Tibial artery (tissue), 4 donors: Measurements from ENCODE around the gene TUNAR.

Experiments used
- DNase-seq, 2 donors: peaks; one replicate each; pipeline ENCODE4 v3.0.0-alpha.2; 2019
- H3K27ac ChIP-seq, 2 donors: fragments of 200-600 bp; sonication (generic) in 1 of 2; 1 replicate in 1 of 2; 2 replicates in 1 of 2; pipeline ENCODE4 v1.5.1; 2018 to 2019; ENCODE audit warnings: mild to moderate bottlenecking in 1 of 2
- H3K27me3 ChIP-seq, 2 donors: fragments of 200-600 bp; sonication (generic) in 1 of 2; one replicate each; pipeline versions ENCODE4 v1.5.1 to v1.6.0; 2016 to 2019
- H3K36me3 ChIP-seq, 3 donors: fragments of 200-600 bp; sonication (generic) in 2 of 3; one replicate each; pipeline ENCODE4 v1.5.1; 2016 to 2019; ENCODE audit warnings: mild to moderate bottlenecking in 2 of 3
- H3K4me1 ChIP-seq, 4 donors: fragments of 200-600 bp; sonication (generic) in 2 of 4; 1 replicate in 3 of 4; 2 replicates in 1 of 4; pipeline ENCODE4 v1.5.1; 2016 to 2019
- H3K4me3 ChIP-seq, 2 donors: fragments of 200-600 bp; sonication (generic) in 1 of 2; 1 replicate in 1 of 2; 2 replicates in 1 of 2; pipeline ENCODE4 v1.5.1; 2018 to 2019; ENCODE audit warnings: mild to moderate bottlenecking in 2 of 2
- H3K9me3 ChIP-seq, 3 donors: fragments of 200-600 bp; sonication (generic) in 1 of 3; one replicate each; pipeline ENCODE4 v1.5.1; 2016 to 2019
- CTCF ChIP-seq, 2 experiments: fragments of 200-600 bp in 1 of 2; fragments of 450-650 bp in 1 of 2; IDR thresholded peaks; one replicate each; pipeline ENCODE4 v1.5.1; 2017 to 2019; ENCODE audit warnings: antibody characterized with exemption in 2 of 2, mild to moderate bottlenecking in 1 of 2, moderate library complexity in 1 of 2
- intact Hi-C: fragments of 100-400 bp; cut with DNase I; formaldehyde crosslinking; loops from one replicate; pipeline ENCODE4 v1.15.0; 2023; ENCODE audit warnings: low total_unique reads

The TUNAR gene

GRCh38 chr14:95946867-95947266 is 70.2 kb downstream of the TUNAR start:
- H3K36me3 ChIP-seq, result no peaks in the 10 kb centered on the region
- DNase-seq, result no peak
- H3K27ac ChIP-seq, result no peak overlapping the region
- H3K9me3 ChIP-seq, result peaks cover 0 to 6% (median 0%) of the 10 kb centered on the region in 3 donors
- no peaks in the 10 kb centered on the region for H3K4me1 ChIP-seq
- TF ChIP-seq CTCF (IDR thresholded peaks at IDR 0.05), result no peak
- intact Hi-C loops, result no loop called here
- H3K4me3 ChIP-seq, result no peak overlapping the region
- H3K27me3 ChIP-seq, result peaks cover 0 to 9% of the 10 kb centered on the region in 2 donors

- H3K27ac ChIP-seq, result no peak overlapping the region
- no peaks in the 10 kb centered on the region for H3K9me3 ChIP-seq
- intact Hi-C loops, result no loop called here
- H3K27me3 ChIP-seq, result peaks cover 0 to 6% of the 10 kb centered on the region in 2 donors
- no peak for TF ChIP-seq CTCF (IDR thresholded peaks at IDR 0.05)
- H3K4me1 ChIP-seq, result no peaks in the 10 kb centered on the region
- no peak overlapping the region for H3K4me3 ChIP-seq
- DNase-seq, result no peak
- H3K36me3 ChIP-seq, result no peaks in the 10 kb centered on the region
Observed at GRCh38 chr14:95948558-95948981, 71.9 kb downstream of the TUNAR start.

DNA sequence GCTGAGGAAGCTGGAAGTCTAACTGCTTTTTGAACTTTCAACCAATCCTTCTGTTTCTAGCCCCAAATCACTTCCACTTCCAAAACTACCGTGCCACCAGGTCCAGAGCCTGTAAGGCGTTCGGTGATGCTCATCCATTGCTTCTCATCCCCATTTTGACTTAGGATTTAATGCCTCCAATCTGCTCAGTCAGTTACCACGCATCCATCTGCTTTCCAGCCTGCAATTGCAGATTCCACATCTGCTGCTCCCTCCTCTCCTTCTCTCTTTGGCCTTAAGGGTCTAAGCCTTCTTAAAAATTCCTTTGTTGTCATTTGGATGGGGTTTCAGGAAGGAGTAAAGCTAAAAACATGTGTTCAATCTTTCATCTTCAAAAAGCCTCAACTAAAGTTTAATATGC is 74.7 kb downstream of the TUNAR start:
- H3K27ac ChIP-seq, result no peak overlapping the region
- no peak for DNase-seq
- no peak overlapping the region for H3K4me3 ChIP-seq
- no peak for TF ChIP-seq CTCF (IDR thresholded peaks at IDR 0.05)
- H3K9me3 ChIP-seq, result no peaks in the 10 kb centered on the region
- no peaks in the 10 kb centered on the region for H3K4me1 ChIP-seq
- intact Hi-C loops, result no loop called here
- peaks cover 0 to 7% of the 10 kb centered on the region in 2 donors for H3K27me3 ChIP-seq
- H3K36me3 ChIP-seq, result no peaks in the 10 kb centered on the region

DNA sequence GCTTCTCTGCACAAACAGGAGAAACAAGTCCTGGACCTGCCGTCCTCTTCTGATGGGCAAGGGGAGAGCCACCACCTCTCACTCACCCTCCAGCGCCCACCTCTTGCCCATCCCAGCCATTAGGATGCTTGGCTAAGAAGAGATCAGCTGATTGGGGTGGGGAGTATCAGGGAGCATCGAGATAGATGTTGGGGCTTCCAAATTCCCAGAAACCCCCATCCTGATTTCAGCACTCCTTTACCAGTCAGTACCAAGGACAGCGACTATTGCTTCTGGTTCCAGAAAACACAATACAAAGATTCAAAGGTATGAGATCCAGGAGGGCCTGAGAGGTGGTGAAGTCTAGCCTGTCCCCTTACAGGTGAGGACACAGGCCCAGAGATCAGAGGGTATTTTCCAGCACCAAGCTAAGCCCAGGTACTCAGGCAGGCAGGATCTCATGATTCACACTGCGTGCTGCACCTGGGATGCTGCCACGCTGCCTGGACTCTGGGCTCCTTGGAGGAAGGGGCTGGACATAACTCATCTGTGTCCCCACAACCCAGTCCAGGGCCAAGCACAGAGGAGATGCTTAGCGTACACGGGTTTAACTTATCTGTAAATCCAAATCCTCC is 76.6 kb downstream of the TUNAR start:
- Histone ChIP-seq H3K9me3 (no peaks in the 10 kb centered on the region), H3K36me3 (no peaks in the 10 kb centered on the region), H3K27me3 (peaks cover 0 to 7% of the 10 kb centered on the region in 2 donors), H3K4me3 (no peak overlapping the region), H3K4me1 (no peaks in the 10 kb centered on the region), H3K27ac (no peak overlapping the region)
- DNase-seq, result no peak
- TF ChIP-seq CTCF (IDR thresholded peaks at IDR 0.05), result no peak
- intact Hi-C loops, result no loop called here

- TF ChIP-seq CTCF (IDR thresholded peaks at IDR 0.05), result no peak
- Histone ChIP-seq H3K27me3 (peaks cover 0 to 7% of the 10 kb centered on the region in 2 donors), H3K4me1 (no peaks in the 10 kb centered on the region), H3K4me3 (no peak overlapping the region), H3K27ac (no peak overlapping the region), H3K9me3 (no peaks in the 10 kb centered on the region), H3K36me3 (no peaks in the 10 kb centered on the region)
- DNase-seq, result no peak
- intact Hi-C loops, result no loop called here
Observed at GRCh38 chr14:95956601-95957460, 80.2 kb downstream of the TUNAR start.
